ENCODE measurements around the gene RPH3AL. TPM values are rescaled to one million over a fixed set of nuclear protein-coding genes. Genes with fewer than 3 reads are reported as not detected.

The RPH3AL gene
- total and polyA plus RNA-seq, 2 of the 8 experiments (the other 6 are each of a cell fraction or from before 2014, with no cell fraction given), result 5.6 to 5.8 TPM

DNA sequence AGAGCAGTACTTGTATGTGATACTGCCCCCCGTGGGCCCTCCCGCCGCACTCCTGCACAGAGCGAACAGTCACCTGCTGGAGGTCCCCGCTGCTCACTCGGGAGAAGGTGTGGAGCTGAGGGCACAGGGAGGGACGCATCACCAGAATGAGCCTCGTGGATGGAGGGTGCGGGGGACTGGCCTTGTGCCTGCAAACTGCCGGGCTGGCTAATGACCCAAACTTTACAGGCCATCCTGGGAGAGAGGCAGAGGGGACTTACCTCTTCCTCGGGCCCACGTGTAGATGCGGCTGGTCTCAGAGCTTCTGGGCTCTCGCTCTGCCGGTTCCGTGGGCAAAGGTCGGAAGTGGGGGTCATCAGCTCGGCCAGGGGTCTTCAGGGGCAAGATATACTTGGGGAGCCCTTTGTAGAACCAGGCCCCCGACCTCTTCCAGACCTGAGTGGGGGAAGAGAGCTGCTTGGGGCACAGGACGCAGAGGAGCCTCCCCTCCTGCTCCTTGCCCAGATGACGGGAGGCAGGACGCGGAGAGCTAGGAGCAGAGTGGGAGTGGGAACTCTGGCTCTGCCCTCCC is 105.7 kb downstream of the RPH3AL start (continued):
- TF ChIP-seq, protein P1, sequence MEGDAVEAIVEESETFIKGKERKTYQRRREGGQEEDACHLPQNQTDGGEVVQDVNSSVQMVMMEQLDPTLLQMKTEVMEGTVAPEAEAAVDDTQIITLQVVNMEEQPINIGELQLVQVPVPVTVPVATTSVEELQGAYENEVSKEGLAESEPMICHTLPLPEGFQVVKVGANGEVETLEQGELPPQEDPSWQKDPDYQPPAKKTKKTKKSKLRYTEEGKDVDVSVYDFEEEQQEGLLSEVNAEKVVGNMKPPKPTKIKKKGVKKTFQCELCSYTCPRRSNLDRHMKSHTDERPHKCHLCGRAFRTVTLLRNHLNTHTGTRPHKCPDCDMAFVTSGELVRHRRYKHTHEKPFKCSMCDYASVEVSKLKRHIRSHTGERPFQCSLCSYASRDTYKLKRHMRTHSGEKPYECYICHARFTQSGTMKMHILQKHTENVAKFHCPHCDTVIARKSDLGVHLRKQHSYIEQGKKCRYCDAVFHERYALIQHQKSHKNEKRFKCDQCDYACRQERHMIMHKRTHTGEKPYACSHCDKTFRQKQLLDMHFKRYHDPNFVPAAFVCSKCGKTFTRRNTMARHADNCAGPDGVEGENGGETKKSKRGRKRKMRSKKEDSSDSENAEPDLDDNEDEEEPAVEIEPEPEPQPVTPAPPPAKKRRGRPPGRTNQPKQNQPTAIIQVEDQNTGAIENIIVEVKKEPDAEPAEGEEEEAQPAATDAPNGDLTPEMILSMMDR (IDR thresholded peaks at IDR 0.05; ENCODE audit: control extremely low read depth in 1 of 3, insufficient read depth in 1 of 3, low read depth in 1 of 3, low read length in 3 of 3), result no peak
- TF ChIP-seq MAFK (IDR thresholded peaks at IDR 0.05; ENCODE audit: low read depth, low read length) (no peak), SIRT6 (IDR thresholded peaks at IDR 0.05; ENCODE audit: low read length) (no peak), YY1 (IDR thresholded peaks at IDR 0.05; ENCODE audit: low read depth, low read length) (no peak), RFX5 (IDR thresholded peaks at IDR 0.05; ENCODE audit: borderline replicate concordance, low read depth, low read length) (no peak), BRCA1 (IDR thresholded peaks at IDR 0.05; ENCODE audit: low read depth, low read length) (no peak), SP2 (IDR thresholded peaks at IDR 0.05; ENCODE audit: low read length) (no peak), TBP (IDR thresholded peaks at IDR 0.05; ENCODE audit: low read depth, low read length) (no peak), GABPA (IDR thresholded peaks at IDR 0.05; ENCODE audit: borderline replicate concordance, insufficient read depth, low read length) (no peak)
- TF ChIP-seq, protein P2, sequence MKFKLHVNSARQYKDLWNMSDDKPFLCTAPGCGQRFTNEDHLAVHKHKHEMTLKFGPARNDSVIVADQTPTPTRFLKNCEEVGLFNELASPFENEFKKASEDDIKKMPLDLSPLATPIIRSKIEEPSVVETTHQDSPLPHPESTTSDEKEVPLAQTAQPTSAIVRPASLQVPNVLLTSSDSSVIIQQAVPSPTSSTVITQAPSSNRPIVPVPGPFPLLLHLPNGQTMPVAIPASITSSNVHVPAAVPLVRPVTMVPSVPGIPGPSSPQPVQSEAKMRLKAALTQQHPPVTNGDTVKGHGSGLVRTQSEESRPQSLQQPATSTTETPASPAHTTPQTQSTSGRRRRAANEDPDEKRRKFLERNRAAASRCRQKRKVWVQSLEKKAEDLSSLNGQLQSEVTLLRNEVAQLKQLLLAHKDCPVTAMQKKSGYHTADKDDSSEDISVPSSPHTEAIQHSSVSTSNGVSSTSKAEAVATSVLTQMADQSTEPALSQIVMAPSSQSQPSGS (IDR thresholded peaks at IDR 0.05; ENCODE audit: low read length), result no peak

Measured in H1 (cell line).